ENCODE measurements around the gene E2F4.

The E2F4 gene

GRCh38 chr16:67151431-67152097 lies 40.4 kb upstream of the E2F4 start:
- no peak overlapping the region for H3K4me3 ChIP-seq (ENCODE audit: low read depth, low read length)
- no peak for TF ChIP-seq CTCF (IDR thresholded peaks at IDR 0.05; ENCODE audit: low read depth, low read length)
- TF ChIP-seq POLR2A (IDR thresholded peaks at IDR 0.05; ENCODE audit: extremely low read depth, insufficient read length), result no peak
- TF ChIP-seq MYC (IDR thresholded peaks at IDR 0.05; ENCODE audit: low read depth, low read length), result no peak
- peak; percentile 44 for DNase-seq (ENCODE audit: low read depth)

GRCh38 chr16:67154578-67155294 lies 37.2 kb upstream of the E2F4 start:
- TF ChIP-seq MAX (IDR thresholded peaks at IDR 0.05; ENCODE audit: low read depth, low read length), result no peak
- TF ChIP-seq MYC (IDR thresholded peaks at IDR 0.05; ENCODE audit: low read depth, low read length), result no peak
- TF ChIP-seq CTCF (IDR thresholded peaks at IDR 0.05; ENCODE audit: low read depth, low read length), result no peak
- no peak for TF ChIP-seq POLR2A (IDR thresholded peaks at IDR 0.05; ENCODE audit: extremely low read depth, insufficient read length)
- no peak overlapping the region for H3K4me3 ChIP-seq (ENCODE audit: low read depth, low read length)
- peak; percentile 23 for DNase-seq (ENCODE audit: low read depth)

GRCh38 chr16:67155295-67156142 lies 36.4 kb upstream of the E2F4 start:
- H3K4me3 ChIP-seq (ENCODE audit: low read depth, low read length), result no peak overlapping the region
- DNase-seq (ENCODE audit: low read depth), result peak; percentile 84
- peak; percentile 84 for TF ChIP-seq CTCF (IDR thresholded peaks at IDR 0.05; ENCODE audit: low read depth, low read length)
- TF ChIP-seq POLR2A (IDR thresholded peaks at IDR 0.05; ENCODE audit: extremely low read depth, insufficient read length), result no peak
- TF ChIP-seq MAX (IDR thresholded peaks at IDR 0.05; ENCODE audit: low read depth, low read length), result peak; percentile 33; the same call in 1 of the 2 replicates
- peak; percentile 58 for TF ChIP-seq MYC (IDR thresholded peaks at IDR 0.05; ENCODE audit: low read depth, low read length)

GRCh38 chr16:67156143-67156844 lies 35.7 kb upstream of the E2F4 start:
- TF ChIP-seq MAX (IDR thresholded peaks at IDR 0.05; ENCODE audit: low read depth, low read length) (0 out of 2 replicates have a peak, but pooled peaks have one; percentile 5), POLR2A (IDR thresholded peaks at IDR 0.05; ENCODE audit: extremely low read depth, insufficient read length) (no peak)
- DNase-seq (ENCODE audit: low read depth), result no peak
- no peak overlapping the region for H3K4me3 ChIP-seq (ENCODE audit: low read depth, low read length)

GRCh38 chr16:67157106-67157748 lies 34.7 kb upstream of the E2F4 start:
- DNase-seq (ENCODE audit: low read depth), result no peak
- no peak for TF ChIP-seq POLR2A (IDR thresholded peaks at IDR 0.05; ENCODE audit: extremely low read depth, insufficient read length)
- TF ChIP-seq MYC (IDR thresholded peaks at IDR 0.05; ENCODE audit: low read depth, low read length), result no peak

GRCh38 chr16:67157892-67158635 lies 33.9 kb upstream of the E2F4 start:
- DNase-seq (ENCODE audit: low read depth), result no peak
- TF ChIP-seq MAX (IDR thresholded peaks at IDR 0.05; ENCODE audit: low read depth, low read length), result no peak
- TF ChIP-seq CTCF (IDR thresholded peaks at IDR 0.05; ENCODE audit: low read depth, low read length), result no peak
- no peak for TF ChIP-seq MYC (IDR thresholded peaks at IDR 0.05; ENCODE audit: low read depth, low read length)
- TF ChIP-seq POLR2A (IDR thresholded peaks at IDR 0.05; ENCODE audit: extremely low read depth, insufficient read length), result no peak
- no peak overlapping the region for H3K4me3 ChIP-seq (ENCODE audit: low read depth, low read length)

More at GRCh38 chr16:67157106-67157748, 34.7 kb upstream of the E2F4 start:
- H3K4me3 ChIP-seq (ENCODE audit: low read depth, low read length), result no peak overlapping the region

Measured in NB4 (cell line).